Osteocyte (in vitro differentiated cells): ENCODE measurements around the gene SUMF1. TPM values are rescaled to one million over a fixed set of nuclear protein-coding genes. Genes with fewer than 3 reads are reported as not detected.

Experiments
- DNase-seq: peaks from one replicate; pipeline ENCODE4 v3.0.0; 2021; ENCODE audit warnings: mixed read lengths; ENCODE audit not compliant: unreplicated experiment; ENCODE audit errors: extremely low spot score
- H3K27ac Mint-ChIP-seq: one replicate; pipeline ENCODE4 v1.8.0; 2021; ENCODE audit warnings: mild to moderate bottlenecking, mixed read lengths; ENCODE audit not compliant: unreplicated experiment
- H3K27me3 Mint-ChIP-seq: one replicate; pipeline ENCODE4 v1.8.0; 2021; ENCODE audit warnings: mixed read lengths; ENCODE audit not compliant: unreplicated experiment
- H3K36me3 Mint-ChIP-seq: one replicate; pipeline ENCODE4 v1.8.0; 2021; ENCODE audit warnings: mixed read lengths; ENCODE audit not compliant: unreplicated experiment
- H3K4me1 Mint-ChIP-seq: one replicate; pipeline ENCODE4 v1.8.0; 2021; ENCODE audit warnings: mixed read lengths; ENCODE audit not compliant: unreplicated experiment
- H3K4me3 Mint-ChIP-seq: one replicate; pipeline ENCODE4 v1.8.0; 2021; ENCODE audit warnings: mild to moderate bottlenecking, moderate library complexity, mixed read lengths; ENCODE audit not compliant: unreplicated experiment
- H3K9me3 Mint-ChIP-seq: one replicate; pipeline ENCODE4 v1.8.0; 2021; ENCODE audit warnings: mixed read lengths; ENCODE audit not compliant: unreplicated experiment
- total RNA-seq: library from RNA; stranded (reverse); gene quantifications from 2 replicates; pipeline ENCODE4 v1.2.1, GENCODE V29; 2021
- TF ChIP-seq, protein P1 (sequence below): fragments of 200-600 bp; sonication (generic); IDR thresholded peaks from 2 replicates; pipeline ENCODE4 v1.5.0; 2021; ENCODE audit warnings: antibody characterized with exemption, mild to moderate bottlenecking, moderate library complexity

SUMF1 gene
- total RNA-seq, 1 donor from 2014 or later, result 44.1 TPM

DNA sequence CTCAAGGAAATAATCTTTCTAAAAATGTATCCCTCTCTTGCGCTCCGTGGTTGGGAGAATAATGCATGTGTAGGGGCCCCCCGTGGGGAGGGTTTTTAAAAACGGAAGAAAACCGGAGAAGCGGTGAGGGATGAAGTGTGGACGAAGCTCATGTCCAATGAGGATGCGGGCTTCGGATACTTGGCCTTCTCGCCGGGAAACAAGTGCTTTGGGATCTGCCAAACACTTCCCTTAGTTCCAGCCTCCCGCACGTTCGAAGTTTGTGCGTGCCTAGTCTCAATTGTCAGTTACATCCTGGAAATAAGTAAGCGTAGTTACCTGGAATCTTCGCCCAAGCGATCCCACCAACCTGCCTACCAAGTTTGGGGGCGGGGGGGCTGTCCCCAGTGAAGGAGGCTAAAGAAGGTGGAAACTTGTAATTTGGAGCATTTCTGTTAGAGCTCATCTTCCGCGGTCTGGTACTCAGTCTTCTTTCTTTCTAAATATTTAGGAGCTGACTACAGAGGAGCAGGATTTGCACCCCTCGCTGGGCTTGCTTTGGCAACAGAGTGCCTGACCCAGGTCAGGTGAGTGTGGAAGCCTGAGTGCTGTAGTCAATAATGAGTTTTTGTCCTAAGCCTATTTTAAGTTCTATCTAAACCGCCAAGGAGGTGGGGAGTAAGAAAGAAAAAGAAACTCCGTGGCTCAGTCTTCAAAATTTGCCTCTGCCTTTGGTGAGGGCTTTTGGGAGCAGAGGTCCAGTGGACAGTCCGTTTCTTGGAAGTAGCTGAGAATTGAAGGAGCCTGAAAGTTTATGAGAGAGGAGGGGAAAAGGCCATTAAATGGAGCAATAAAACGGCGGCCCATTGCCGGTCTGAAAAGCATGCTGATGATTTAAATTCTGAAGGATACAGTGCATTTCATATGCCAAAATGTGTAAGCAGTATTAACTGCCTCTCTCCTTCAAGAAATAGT is 27.1 kb upstream of the SUMF1 start:
- Mint-ChIP-seq H3K27me3 (peaks cover 20% of the 10 kb centered on the region), H3K36me3 (peaks cover 3% of the 10 kb centered on the region), H3K4me1 (peaks cover 25% of the 10 kb centered on the region), H3K4me3 (peak overlapping the region; percentile 92), H3K27ac (peak overlapping the region; percentile 32), H3K9me3 (no peaks in the 10 kb centered on the region)
- TF ChIP-seq, protein P1, sequence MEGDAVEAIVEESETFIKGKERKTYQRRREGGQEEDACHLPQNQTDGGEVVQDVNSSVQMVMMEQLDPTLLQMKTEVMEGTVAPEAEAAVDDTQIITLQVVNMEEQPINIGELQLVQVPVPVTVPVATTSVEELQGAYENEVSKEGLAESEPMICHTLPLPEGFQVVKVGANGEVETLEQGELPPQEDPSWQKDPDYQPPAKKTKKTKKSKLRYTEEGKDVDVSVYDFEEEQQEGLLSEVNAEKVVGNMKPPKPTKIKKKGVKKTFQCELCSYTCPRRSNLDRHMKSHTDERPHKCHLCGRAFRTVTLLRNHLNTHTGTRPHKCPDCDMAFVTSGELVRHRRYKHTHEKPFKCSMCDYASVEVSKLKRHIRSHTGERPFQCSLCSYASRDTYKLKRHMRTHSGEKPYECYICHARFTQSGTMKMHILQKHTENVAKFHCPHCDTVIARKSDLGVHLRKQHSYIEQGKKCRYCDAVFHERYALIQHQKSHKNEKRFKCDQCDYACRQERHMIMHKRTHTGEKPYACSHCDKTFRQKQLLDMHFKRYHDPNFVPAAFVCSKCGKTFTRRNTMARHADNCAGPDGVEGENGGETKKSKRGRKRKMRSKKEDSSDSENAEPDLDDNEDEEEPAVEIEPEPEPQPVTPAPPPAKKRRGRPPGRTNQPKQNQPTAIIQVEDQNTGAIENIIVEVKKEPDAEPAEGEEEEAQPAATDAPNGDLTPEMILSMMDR, result no peak
- no peak for DNase-seq

GRCh38 chr3:4493014-4493940 is 26.2 kb upstream of the SUMF1 start, which contains the start of gene ITPR1:
Gene ITPR1 (plus strand): TSS chr3:4493348. CDS start chr3:4516492, 23,144 bp downstream.
- DNase-seq, result peak; percentile 99
- TF ChIP-seq, protein P1, result no peak
- H3K4me1 Mint-ChIP-seq, result peaks cover 25% of the 10 kb centered on the region
- H3K9me3 Mint-ChIP-seq, result no peaks in the 10 kb centered on the region
- peak within 1 kb of the TSS; percentile 86 for H3K27ac Mint-ChIP-seq
- peaks cover 26% of the 10 kb centered on the region for H3K27me3 Mint-ChIP-seq
- H3K36me3 Mint-ChIP-seq, result peaks cover 3% of the 10 kb centered on the region
- peak within 1 kb of the TSS; percentile 92 for H3K4me3 Mint-ChIP-seq

GRCh38 chr3:4492208-4493013 is 25.3 kb upstream of the SUMF1 start:
- H3K36me3 Mint-ChIP-seq, result no peaks in the 10 kb centered on the region
- no peak for DNase-seq
- peaks cover 29% of the 10 kb centered on the region for H3K27me3 Mint-ChIP-seq
- peaks cover 25% of the 10 kb centered on the region for H3K4me1 Mint-ChIP-seq
- H3K27ac Mint-ChIP-seq, result peak overlapping the region; percentile 86
- H3K9me3 Mint-ChIP-seq, result no peaks in the 10 kb centered on the region
- TF ChIP-seq, protein P1, result no peak
- H3K4me3 Mint-ChIP-seq, result peak overlapping the region; percentile 92

DNA sequence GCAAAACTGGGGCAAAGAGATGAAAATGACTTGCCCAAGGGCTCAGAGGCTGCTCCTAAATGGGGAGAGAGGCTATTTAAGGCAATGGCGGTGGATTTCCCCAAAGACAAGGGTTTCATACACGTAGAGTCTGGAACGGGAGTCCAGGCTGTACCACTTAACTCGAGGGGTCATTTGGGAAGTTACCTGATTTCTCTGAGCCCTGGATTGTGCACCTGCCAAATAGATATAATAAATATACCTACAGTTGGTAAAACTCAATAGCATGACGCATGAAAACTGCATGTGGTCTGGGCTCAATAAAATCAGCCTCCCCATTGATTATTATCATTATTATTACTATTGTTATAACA is 24.8 kb upstream of the SUMF1 start:
- TF ChIP-seq, protein P1, result no peak
- no peaks in the 10 kb centered on the region for H3K9me3 Mint-ChIP-seq
- peaks cover 29% of the 10 kb centered on the region for H3K27me3 Mint-ChIP-seq
- DNase-seq, result no peak
- peak overlapping the region; percentile 92 for H3K4me3 Mint-ChIP-seq
- H3K4me1 Mint-ChIP-seq, result peaks cover 25% of the 10 kb centered on the region
- H3K27ac Mint-ChIP-seq, result peak overlapping the region; percentile 86
- H3K36me3 Mint-ChIP-seq, result no peaks in the 10 kb centered on the region
